Left lung (tissue), 10 donors: ENCODE results near the gene PDE4D. TPM values are rescaled to one million over a fixed set of nuclear protein-coding genes. Genes with fewer than 3 reads are reported as not detected.
A peak's percentile ranks its signal among the peaks of the same experiment; 100 is the strongest.
"Not testable (repeated sequence)": the region's sequence is repeated elsewhere in the genome, so short reads cannot be mapped to it uniquely, and the experiment has no call there.

ENCODE experiments used
- ATAC-seq: fragments of 200-7000 bp; cut with Tn5 transposase; one replicate; pipeline ENCODE4 v1.9.1; 2020; ENCODE audit warnings: moderate library complexity
- DNase-seq, 4 donors: peaks; one replicate each; pipeline ENCODE4 v3.0.0-alpha.2; 2013 to 2020
- H3K27ac ChIP-seq, 2 donors: fragments of 200-600 bp; sonication (generic) in 1 of 2; one replicate each; pipeline versions ENCODE4 v1.5.0 to v1.8.0; 2020 to 2021
- H3K27me3 ChIP-seq, 2 donors: fragments of 200-600 bp; sonication (generic) in 1 of 2; one replicate each; pipeline versions ENCODE4 v1.5.0 to v1.8.0; 2020 to 2021
- H3K36me3 ChIP-seq, 2 donors: fragments of 200-600 bp; sonication (generic) in 1 of 2; one replicate each; pipeline versions ENCODE4 v1.5.0 to v1.8.0; 2020 to 2021
- H3K4me1 ChIP-seq, 2 donors: fragments of 200-600 bp; one replicate each; pipeline ENCODE4 v1.8.0; 2021
- H3K4me3 ChIP-seq, 2 donors: fragments of 200-600 bp; sonication (generic) in 1 of 2; one replicate each; pipeline versions ENCODE4 v1.5.0 to v1.8.0; 2020 to 2021; ENCODE audit warnings: mild to moderate bottlenecking in 1 of 2
- H3K9me3 ChIP-seq, 2 donors: fragments of 200-600 bp; sonication (generic) in 1 of 2; one replicate each; pipeline versions ENCODE4 v1.5.0 to v1.8.0; 2020 to 2021
- CTCF ChIP-seq, 2 donors: fragments of 200-600 bp; sonication (generic) in 1 of 2; IDR thresholded peaks; one replicate each; pipeline versions ENCODE4 v1.5.0 to v1.8.0; 2021; ENCODE audit warnings: antibody characterized with exemption in 2 of 2
- intact Hi-C, 2 donors: fragments of 100-400 bp; cut with DNase I; formaldehyde crosslinking; loops; one replicate each; pipeline versions ENCODE4 v1.11.2 to v1.14.2; 2022
- polyA plus RNA-seq, 6 donors: library from polyadenylated mRNA; unstranded; fragments of 120-200 nt; gene quantifications; one replicate each; pipeline ENCODE4 v1.2.1, GENCODE V29; 2013; ENCODE audit not compliant: insufficient read length in 6 of 6
- total RNA-seq, 2 donors: library from RNA; stranded (reverse); fragmentation: NEBNext Ultra II Directional; extraction: Animal tissue kit (Norgen Biotek cat#: 25700); gene quantifications; one replicate each; pipeline ENCODE4 v1.2.1, GENCODE V29; 2021
- donor health status: DM: no; HTN: yes; CAD: no.
- donor health status: DM: no; HTN: no; CAD: no.

Gene PDE4D
- total and polyA plus RNA-seq, 8 donors, result 21.4 to 57.1 (median 25.4) TPM

GRCh38 chr5:59673438-59674058 lies 220.0 kb downstream of the PDE4D start:
- intact Hi-C loops, result no loop called here
- no peaks in the 10 kb centered on the region for H3K36me3 ChIP-seq
- TF ChIP-seq CTCF (IDR thresholded peaks at IDR 0.05), result peak; percentile 61 to 89

GRCh38 chr5:59666440-59667068 lies 227.0 kb downstream of the PDE4D start:
- DNase-seq (no peak), ATAC-seq (no peak)
- Histone ChIP-seq H3K4me1 (peaks cover under 1 to 7% of the 10 kb centered on the region in 2 donors), H3K4me3 (no peak overlapping the region), H3K9me3 (no peaks in the 10 kb centered on the region), H3K27me3 (no peaks in the 10 kb centered on the region), H3K36me3 (no peaks in the 10 kb centered on the region), H3K27ac (no peak overlapping the region)
- TF ChIP-seq CTCF (IDR thresholded peaks at IDR 0.05), result no peak
- intact Hi-C loops, result no loop called here

More at GRCh38 chr5:59673438-59674058, 220.0 kb downstream of the PDE4D start:
- Histone ChIP-seq H3K4me1 (no peaks in the 10 kb centered on the region), H3K27me3 (no peaks in the 10 kb centered on the region), H3K9me3 (no peaks in the 10 kb centered on the region), H3K27ac (no peak overlapping the region), H3K4me3 (no peak overlapping the region)
- DNase-seq (peak in 1 of 4 donors; percentile 60), ATAC-seq (peak; percentile 85)

- H3K36me3 ChIP-seq, DNase-seq, H3K27me3 ChIP-seq, intact Hi-C loops, H3K9me3 ChIP-seq, ATAC-seq, H3K27ac ChIP-seq, H3K4me3 ChIP-seq: not testable (repeated sequence)
- peaks cover 6 to 13% of the 10 kb centered on the region in 2 donors for H3K4me1 ChIP-seq
These were observed 227.7 kb downstream of the PDE4D start for GRCh38 chr5:59665832-59666203.

DNA sequence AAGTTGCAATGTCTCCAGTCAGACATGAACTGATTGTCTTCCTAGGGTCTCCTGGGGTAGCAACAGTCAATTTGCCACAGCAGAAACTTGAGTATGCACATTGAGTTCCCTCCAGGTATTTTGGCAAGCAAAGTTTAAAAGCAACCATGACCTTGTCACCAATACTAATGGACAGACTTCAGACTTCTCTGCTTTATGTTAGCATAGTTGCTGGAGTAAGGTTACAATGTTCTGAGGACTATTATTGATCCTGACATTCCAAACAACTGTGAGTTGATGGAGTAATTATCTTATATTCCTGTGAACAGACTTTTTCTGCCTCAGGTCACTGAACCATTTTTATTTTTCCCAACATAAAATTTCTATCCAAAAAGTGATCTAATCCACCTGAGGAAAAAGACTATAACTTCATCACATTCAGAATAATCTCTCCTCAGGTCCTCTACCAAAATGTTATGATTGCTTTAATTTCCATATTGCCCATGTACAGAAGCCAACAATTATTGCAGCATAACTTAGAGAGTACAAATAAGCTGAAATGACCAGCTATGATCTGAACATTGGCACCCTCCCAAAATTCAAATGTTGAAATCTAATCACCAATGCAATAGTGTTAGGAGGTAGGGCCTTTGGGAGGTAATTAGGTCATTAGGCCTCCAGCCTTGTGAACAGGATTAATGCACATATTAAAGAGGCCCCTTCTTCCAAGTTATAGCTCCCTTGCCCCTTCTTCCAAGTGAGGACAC lies 228.3 kb downstream of the PDE4D start:
- no peaks in the 10 kb centered on the region for H3K36me3 ChIP-seq
- no peak for ATAC-seq
- no peak for TF ChIP-seq CTCF (IDR thresholded peaks at IDR 0.05)
- peak in 1 of 4 donors; percentile 40 for DNase-seq
- intact Hi-C loops, result no loop called here
- H3K27me3 ChIP-seq, result no peaks in the 10 kb centered on the region
- H3K4me3 ChIP-seq, result no peak overlapping the region
- peaks cover 6 to 13% of the 10 kb centered on the region in 2 donors for H3K4me1 ChIP-seq
- H3K9me3 ChIP-seq, result no peaks in the 10 kb centered on the region
- H3K27ac ChIP-seq, result no peak overlapping the region

DNA sequence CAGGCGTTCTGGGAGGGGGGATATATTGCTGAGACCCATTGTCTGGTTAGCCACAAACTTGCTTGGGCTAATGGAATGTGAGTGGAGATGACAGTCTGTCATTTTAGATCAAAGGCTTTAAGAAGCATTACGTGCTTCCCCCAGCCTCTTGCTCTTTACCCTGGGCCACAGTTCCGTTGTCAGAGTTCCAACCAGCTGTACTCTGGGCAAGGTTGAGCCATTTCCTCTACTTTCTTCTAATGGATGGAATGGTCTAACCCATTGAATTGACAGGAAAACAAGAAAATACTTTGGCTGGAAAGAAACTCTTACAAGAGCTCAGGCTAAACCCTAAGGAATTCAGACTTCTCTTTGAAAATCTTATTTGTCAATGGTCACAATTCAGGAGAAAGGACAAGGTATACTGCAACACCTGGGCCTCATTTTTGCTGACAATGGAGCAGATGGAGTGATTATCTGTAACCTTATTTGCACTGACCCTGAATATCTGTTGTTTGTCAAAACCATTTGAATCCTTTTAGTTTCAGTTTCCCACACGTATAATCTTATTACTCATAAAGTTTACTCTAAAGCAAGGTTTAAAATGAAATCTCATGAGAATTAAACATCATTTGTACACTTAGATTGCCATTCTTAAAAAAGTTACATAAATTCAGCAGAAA lies 231.4 kb downstream of the PDE4D start:
- intact Hi-C loops, result no loop called here
- Histone ChIP-seq H3K36me3 (no peaks in the 10 kb centered on the region), H3K4me3 (no peak overlapping the region), H3K27me3 (no peaks in the 10 kb centered on the region), H3K4me1 (peaks cover 6 to 13% of the 10 kb centered on the region in 2 donors), H3K9me3 (no peaks in the 10 kb centered on the region), H3K27ac (peak overlapping the region in 1 of 2 donors; percentile 5)
- peak in 1 of 4 donors; percentile 21 for DNase-seq
- no peak for TF ChIP-seq CTCF (IDR thresholded peaks at IDR 0.05)
- ATAC-seq, result peak; percentile 48
